ENCODE data around the gene NEURL1B.

Gene NEURL1B

DNA sequence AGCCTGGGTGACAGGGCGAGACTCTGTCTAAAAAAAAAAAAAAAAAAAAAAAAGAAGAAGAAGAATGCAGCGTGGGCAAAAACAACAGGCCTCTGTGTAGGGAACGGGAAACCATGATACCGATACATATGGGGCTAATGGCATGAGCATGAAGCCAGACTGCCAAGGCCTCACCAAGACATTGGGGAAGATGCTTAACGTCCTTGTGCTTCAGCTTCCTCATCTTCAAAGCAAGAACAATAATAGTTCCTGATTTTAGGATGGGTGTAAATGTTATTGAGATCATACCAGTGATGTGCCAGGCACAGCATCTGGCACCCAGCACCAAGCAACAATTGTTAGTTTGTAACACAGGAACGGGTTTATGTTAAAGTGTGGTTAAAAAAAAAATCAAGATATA lies 51.4 kb downstream of the NEURL1B start:
- Histone ChIP-seq H3K4me1 (ENCODE audit: control insufficient read depth, insufficient read depth, low read length) (peaks cover 9% of the 10 kb centered on the region), H3K4me3 (ENCODE audit: low read length) (no peak overlapping the region)

DNA sequence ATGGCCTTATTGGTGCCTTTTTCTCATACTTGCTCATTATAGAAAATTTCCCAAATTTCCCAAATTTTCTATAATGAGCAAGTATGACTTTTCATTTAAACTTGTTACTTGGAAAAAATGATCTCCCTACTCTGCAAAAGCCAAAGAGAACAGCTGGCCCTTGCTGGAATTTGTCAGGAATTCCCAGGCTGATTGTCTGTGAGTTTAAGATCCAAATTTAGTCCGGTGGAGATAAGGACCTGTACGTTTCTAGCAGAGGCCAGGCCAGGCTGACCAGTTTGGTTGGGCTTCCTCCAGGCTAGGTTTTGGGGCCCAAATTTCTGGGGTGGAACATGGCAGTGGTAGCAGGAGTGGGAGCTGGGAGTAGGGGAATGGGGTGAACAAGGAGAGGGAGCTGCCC lies 51.9 kb downstream of the NEURL1B start:
- no peaks in the 10 kb centered on the region for H3K36me3 ChIP-seq (ENCODE audit: control insufficient read depth, insufficient read depth, low read length, severe bottlenecking)
- H3K27me3 ChIP-seq (replicated peaks; ENCODE audit: control insufficient read depth, insufficient read depth, low read length): no peaks in the 10 kb centered on the region
- peaks cover 9% of the 10 kb centered on the region for H3K4me1 ChIP-seq (ENCODE audit: control insufficient read depth, insufficient read depth, low read length)
- no peak overlapping the region for H3K4me3 ChIP-seq (ENCODE audit: low read length)
- H3K9me3 ChIP-seq (ENCODE audit: control insufficient read depth, low read length): no peaks in the 10 kb centered on the region
- no peak overlapping the region for H3K9ac ChIP-seq (ENCODE audit: low read length)
- DNase-seq (ENCODE audit: low read depth): peak; percentile 50

More for the DNA sequence above, 51.4 kb downstream of the NEURL1B start:
- no peaks in the 10 kb centered on the region for H3K36me3 ChIP-seq (ENCODE audit: control insufficient read depth, insufficient read depth, low read length, severe bottlenecking)
- no peaks in the 10 kb centered on the region for H3K9me3 ChIP-seq (ENCODE audit: control insufficient read depth, low read length)
- no peak for DNase-seq (ENCODE audit: low read depth)
- no peaks in the 10 kb centered on the region for H3K27me3 ChIP-seq (replicated peaks; ENCODE audit: control insufficient read depth, insufficient read depth, low read length)
- no peak overlapping the region for H3K9ac ChIP-seq (ENCODE audit: low read length)

DNA sequence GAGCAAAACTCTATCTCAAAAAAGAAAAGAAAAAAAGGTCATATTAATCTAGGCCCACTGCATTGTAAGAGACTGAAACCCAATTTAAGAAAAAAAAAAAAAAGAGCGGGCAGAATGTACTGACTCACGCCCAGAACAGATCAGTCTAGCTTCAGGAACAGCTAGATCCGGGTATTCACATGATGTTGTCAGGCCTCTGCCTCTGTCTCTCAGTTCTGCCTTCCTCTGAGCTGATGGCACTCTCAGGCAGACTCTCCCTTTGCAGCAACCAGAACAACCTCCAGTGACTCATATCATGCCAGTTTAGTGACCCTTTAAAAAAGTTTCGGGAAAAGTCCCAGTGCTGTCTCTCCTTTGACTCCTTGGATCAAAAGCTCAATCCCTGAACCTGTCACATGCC lies 53.0 kb downstream of the NEURL1B start:
- DNase-seq (ENCODE audit: low read depth): no peak
- H3K4me1 ChIP-seq (ENCODE audit: control insufficient read depth, insufficient read depth, low read length): peaks cover 9% of the 10 kb centered on the region

DNA sequence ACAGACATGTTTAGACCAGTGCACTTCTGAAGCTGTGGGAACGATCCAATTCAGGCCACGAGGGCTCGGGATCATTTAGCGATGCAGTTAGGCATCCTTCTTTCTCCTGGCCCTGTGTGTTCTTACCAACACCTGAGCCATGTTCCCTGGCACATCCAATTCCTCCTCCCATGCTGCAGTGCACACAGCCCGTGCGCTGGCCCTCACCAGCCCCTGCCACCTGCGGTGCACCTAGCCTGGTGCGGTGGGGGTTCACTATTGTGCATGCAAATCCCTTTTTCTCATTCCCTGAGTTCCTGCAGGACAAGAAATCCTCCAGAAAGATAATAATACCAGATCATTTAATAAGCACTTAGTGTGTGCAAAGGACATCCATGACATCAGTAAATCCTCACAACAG lies 53.5 kb downstream of the NEURL1B start:
- DNase-seq (ENCODE audit: low read depth): no peak
- Histone ChIP-seq H3K4me3 (ENCODE audit: low read length) (no peak overlapping the region), H3K4me1 (ENCODE audit: control insufficient read depth, insufficient read depth, low read length) (peaks cover 12% of the 10 kb centered on the region)

More for the DNA sequence above, 53.0 kb downstream of the NEURL1B start:
- H3K27me3 ChIP-seq (replicated peaks; ENCODE audit: control insufficient read depth, insufficient read depth, low read length): no peaks in the 10 kb centered on the region
- no peaks in the 10 kb centered on the region for H3K9me3 ChIP-seq (ENCODE audit: control insufficient read depth, low read length)
- H3K4me3 ChIP-seq (ENCODE audit: low read length): no peak overlapping the region
- H3K9ac ChIP-seq (ENCODE audit: low read length): no peak overlapping the region
- H3K36me3 ChIP-seq (ENCODE audit: control insufficient read depth, insufficient read depth, low read length, severe bottlenecking): no peaks in the 10 kb centered on the region

DNA sequence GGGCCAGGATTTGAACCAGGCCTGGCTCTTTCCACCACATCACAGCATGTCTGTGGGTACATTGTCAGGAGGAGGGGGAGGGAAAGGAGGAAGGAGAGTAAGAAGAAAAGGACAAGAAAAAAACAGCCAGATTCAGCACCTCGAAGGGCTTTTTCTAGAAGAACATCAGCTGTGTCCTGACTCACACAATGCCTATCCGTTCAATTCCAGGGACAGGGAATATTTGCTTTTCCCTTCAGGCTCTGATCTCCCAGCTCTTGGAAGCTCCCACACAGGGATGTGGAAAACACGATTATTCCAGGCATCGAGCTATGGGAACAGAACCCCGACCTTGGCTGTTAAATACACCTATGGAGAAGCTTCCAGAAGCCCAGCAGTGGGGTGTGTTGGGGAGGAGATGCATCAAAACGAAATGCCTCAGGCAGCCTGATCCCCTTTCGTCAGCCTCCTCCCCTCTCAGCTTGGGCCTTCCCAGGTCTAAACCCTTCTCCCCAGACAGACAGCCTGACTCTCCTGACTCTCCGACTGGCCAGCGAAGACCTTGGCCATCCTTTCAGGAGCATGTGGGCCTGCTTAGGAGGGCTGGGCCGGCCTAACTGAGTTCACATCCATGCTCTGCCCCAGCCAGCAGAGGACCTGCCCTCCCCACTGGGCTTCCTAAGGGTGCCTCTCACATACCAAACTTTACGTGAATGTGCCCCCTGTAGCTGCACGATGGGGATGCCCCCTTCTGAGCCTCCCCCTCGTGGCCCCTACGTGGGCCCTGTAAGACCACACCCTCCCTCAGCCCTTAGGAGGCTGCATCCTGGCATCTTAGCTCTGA lies 54.4 kb downstream of the NEURL1B start:
- Histone ChIP-seq H3K9ac (ENCODE audit: low read length) (no peak overlapping the region), H3K4me1 (ENCODE audit: control insufficient read depth, insufficient read depth, low read length) (peaks cover 21% of the 10 kb centered on the region), H3K9me3 (ENCODE audit: control insufficient read depth, low read length) (no peaks in the 10 kb centered on the region), H3K36me3 (ENCODE audit: control insufficient read depth, insufficient read depth, low read length, severe bottlenecking) (no peaks in the 10 kb centered on the region), H3K27me3 (replicated peaks; ENCODE audit: control insufficient read depth, insufficient read depth, low read length) (no peaks in the 10 kb centered on the region), H3K4me3 (ENCODE audit: low read length) (no peak overlapping the region)
- no peak for DNase-seq (ENCODE audit: low read depth)

More for the DNA sequence above, 53.5 kb downstream of the NEURL1B start:
- H3K9ac ChIP-seq (ENCODE audit: low read length): no peak overlapping the region
- no peaks in the 10 kb centered on the region for H3K9me3 ChIP-seq (ENCODE audit: control insufficient read depth, low read length)
- H3K27me3 ChIP-seq (replicated peaks; ENCODE audit: control insufficient read depth, insufficient read depth, low read length): no peaks in the 10 kb centered on the region
- H3K36me3 ChIP-seq (ENCODE audit: control insufficient read depth, insufficient read depth, low read length, severe bottlenecking): no peaks in the 10 kb centered on the region

DNA sequence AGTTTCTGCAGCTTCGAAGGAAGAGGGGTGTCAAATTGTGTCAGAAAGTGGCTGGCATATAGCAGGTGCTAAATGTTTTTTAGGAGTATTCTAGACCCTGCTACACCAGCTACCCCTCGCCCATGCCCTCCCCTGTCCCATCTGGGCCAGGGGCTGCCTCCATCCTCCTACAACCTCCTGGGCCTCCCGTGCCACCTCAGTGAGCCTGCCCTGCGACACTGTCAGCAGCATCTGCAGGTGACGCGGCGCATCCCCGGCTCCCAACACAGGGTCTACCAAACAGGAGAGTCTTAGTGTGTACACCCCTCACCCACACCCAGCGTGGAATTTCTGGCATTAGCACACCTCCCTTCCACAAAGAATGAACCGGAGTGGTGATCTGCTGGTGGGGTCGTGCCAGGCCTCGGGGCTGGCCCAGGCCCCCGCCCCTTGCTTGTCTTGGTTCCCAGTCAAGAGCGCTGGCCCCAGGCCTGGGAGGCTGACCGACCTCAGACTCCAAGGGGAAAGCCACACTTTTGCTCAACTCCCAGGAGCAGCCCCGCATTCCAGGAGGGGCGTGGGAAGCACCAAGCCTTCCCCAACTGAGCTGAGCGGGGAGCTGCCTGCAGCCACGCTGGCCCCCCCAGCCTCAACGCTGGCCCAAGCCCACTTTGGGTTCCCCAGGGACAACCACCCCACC lies 55.2 kb downstream of the NEURL1B start:
- Histone ChIP-seq H3K9ac (ENCODE audit: low read length) (no peak overlapping the region), H3K27me3 (replicated peaks; ENCODE audit: control insufficient read depth, insufficient read depth, low read length) (peaks cover 7% of the 10 kb centered on the region), H3K9me3 (ENCODE audit: control insufficient read depth, low read length) (no peaks in the 10 kb centered on the region), H3K36me3 (ENCODE audit: control insufficient read depth, insufficient read depth, low read length, severe bottlenecking) (no peaks in the 10 kb centered on the region), H3K4me3 (ENCODE audit: low read length) (no peak overlapping the region), H3K4me1 (ENCODE audit: control insufficient read depth, insufficient read depth, low read length) (peaks cover 21% of the 10 kb centered on the region)
- no peak for DNase-seq (ENCODE audit: low read depth)

DNA sequence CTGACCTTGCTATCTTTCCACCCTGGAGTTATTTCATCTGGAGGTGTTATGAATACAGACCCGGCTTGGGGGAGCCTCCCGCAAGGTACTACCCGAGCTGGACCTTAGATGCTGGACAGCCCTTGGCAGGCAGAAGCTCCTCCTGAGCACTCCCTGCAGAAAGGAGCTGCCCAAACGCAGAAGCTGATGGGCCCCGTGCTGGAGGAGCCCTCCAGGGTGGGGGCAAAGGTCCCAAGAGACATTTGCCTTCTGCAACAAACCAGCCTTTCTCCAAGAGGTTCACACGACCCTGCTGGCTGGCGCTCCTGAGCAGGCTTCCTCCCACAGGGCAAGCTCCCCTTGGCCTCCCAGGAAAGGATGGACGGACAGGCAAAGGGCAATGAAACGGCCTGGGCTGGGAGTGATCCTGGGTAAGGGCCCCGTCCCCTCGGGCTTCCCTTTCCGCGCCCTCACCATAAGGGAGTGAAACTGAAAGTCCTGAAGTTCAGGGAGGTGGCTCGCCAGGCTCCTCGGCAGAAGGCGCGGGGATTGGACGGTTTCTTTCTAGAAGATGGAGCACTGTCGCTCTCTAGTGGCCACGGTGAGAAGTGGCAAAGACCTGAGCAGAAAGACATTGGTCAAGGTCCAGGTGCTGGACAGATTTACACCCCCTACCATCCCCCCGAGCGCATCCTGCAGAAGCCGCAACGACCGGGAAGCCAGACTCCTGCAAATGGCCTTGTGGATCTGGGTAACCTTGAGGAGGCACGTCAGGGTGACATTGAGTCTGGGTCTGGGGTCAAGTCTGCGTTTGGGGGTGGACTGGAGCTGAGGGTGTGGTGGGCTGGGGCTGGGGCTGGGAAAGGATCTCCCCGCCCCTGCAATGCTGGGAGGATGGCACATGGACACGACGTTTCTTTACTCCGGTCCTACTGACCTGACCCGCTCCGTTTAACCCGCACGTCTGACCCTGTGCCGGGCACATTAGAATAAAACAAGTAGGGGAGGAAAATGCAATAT lies 56.4 kb downstream of the NEURL1B start:
- Histone ChIP-seq H3K9ac (ENCODE audit: low read length) (peak overlapping the region; percentile 86), H3K4me1 (ENCODE audit: control insufficient read depth, insufficient read depth, low read length) (peaks cover 21% of the 10 kb centered on the region), H3K9me3 (ENCODE audit: control insufficient read depth, low read length) (no peaks in the 10 kb centered on the region), H3K36me3 (ENCODE audit: control insufficient read depth, insufficient read depth, low read length, severe bottlenecking) (no peaks in the 10 kb centered on the region), H3K4me3 (ENCODE audit: low read length) (peak overlapping the region; percentile 90), H3K27me3 (replicated peaks; ENCODE audit: control insufficient read depth, insufficient read depth, low read length) (peaks cover 14% of the 10 kb centered on the region)
- peak; percentile 96 for DNase-seq (ENCODE audit: low read depth)

DNA sequence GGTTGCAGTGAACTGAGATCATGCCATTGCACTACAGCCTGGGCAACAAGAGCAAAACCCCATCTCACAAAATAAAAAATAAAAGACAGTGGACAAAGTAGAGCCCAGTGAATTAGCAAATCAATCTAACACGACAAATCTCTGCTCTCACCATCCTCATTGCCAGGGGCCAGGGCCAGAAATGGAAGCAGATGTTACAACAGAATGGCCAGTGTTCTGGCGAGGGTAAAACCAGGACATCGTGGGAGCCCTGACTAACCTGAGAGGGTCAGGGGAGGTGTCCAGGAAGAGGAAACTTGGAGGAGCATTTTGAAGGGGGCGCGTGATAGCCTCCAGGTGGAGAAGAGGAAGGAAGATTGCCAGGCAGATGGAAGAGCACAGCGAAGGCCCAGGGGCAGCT lies 58.4 kb downstream of the NEURL1B start:
- Histone ChIP-seq H3K9me3 (ENCODE audit: control insufficient read depth, low read length) (no peaks in the 10 kb centered on the region), H3K9ac (ENCODE audit: low read length) (no peak overlapping the region), H3K36me3 (ENCODE audit: control insufficient read depth, insufficient read depth, low read length, severe bottlenecking) (no peaks in the 10 kb centered on the region), H3K4me3 (ENCODE audit: low read length) (no peak overlapping the region), H3K4me1 (ENCODE audit: control insufficient read depth, insufficient read depth, low read length) (peaks cover 21% of the 10 kb centered on the region), H3K27me3 (replicated peaks; ENCODE audit: control insufficient read depth, insufficient read depth, low read length) (peaks cover 23% of the 10 kb centered on the region)
- DNase-seq (ENCODE audit: low read depth): no peak

DNA sequence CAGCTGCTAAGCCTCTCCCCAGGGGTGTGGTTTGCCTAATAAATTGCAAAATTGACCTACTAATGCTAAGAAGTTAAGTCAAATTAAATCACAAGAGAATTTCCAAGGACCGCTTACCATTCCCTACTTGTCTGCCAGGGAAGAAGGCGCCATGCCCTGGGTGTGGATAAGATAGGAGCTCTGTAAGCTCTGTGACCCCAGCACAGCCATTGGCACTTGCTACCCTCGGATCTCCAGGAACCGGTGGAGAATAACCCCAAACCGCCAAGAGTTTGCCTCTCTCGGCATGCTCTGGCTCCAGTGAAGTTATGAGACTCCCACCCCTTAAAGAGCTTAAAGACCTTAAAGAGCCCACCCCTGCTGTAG lies 58.9 kb downstream of the NEURL1B start:
- Histone ChIP-seq H3K4me3 (ENCODE audit: low read length) (no peak overlapping the region), H3K9me3 (ENCODE audit: control insufficient read depth, low read length) (no peaks in the 10 kb centered on the region), H3K4me1 (ENCODE audit: control insufficient read depth, insufficient read depth, low read length) (peaks cover 21% of the 10 kb centered on the region), H3K36me3 (ENCODE audit: control insufficient read depth, insufficient read depth, low read length, severe bottlenecking) (no peaks in the 10 kb centered on the region), H3K9ac (ENCODE audit: low read length) (no peak overlapping the region), H3K27me3 (replicated peaks; ENCODE audit: control insufficient read depth, insufficient read depth, low read length) (peaks cover 23% of the 10 kb centered on the region)
- no peak for DNase-seq (ENCODE audit: low read depth)

DNA sequence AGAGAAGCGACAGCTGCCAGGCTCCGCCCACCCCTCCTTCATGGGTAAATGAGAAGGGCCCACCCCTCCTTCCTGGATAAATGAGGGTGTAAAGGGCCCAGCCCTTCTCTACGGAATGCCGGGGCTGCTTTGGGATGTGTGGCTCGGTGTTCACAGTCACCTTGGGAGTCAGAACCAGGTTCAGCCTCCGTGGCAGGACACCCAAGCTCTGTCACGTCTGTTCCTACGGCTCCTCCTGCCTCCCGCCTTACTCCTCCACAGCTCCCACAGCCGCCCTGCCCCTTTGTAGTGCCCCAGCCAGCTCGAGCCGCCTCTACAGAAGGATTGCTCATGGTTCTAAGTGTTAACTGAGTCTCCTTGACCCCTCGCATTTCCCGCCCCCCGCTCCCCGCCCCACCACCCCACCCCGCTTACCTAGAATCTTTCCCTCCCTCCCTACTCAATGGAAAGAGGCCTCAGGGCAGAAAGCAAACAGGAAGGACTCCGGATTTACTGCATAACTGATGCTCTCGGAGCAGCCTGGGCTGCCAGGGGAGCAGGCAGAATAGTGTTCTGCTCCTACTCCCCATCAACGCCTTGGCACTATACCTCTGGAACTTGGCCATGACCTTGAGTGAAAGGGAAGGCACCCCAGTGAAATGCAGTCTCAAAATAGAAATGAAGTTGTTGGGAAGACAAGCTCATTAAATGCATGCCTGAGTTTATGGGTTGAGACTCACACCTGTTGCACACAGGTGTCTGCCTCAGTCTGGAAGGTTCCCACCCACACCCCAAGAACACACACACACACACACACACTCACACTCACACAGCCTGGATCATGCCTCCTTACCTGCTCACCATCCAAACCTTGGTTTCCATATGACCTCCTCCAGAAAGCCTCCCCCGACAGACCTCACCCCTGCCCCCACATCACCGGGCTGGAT lies 59.6 kb downstream of the NEURL1B start:
- peaks cover 23% of the 10 kb centered on the region for H3K27me3 ChIP-seq (replicated peaks; ENCODE audit: control insufficient read depth, insufficient read depth, low read length)
- H3K36me3 ChIP-seq (ENCODE audit: control insufficient read depth, insufficient read depth, low read length, severe bottlenecking): no peaks in the 10 kb centered on the region
- no peak for DNase-seq (ENCODE audit: low read depth)
- peaks cover 21% of the 10 kb centered on the region for H3K4me1 ChIP-seq (ENCODE audit: control insufficient read depth, insufficient read depth, low read length)
- no peak overlapping the region for H3K4me3 ChIP-seq (ENCODE audit: low read length)
- no peak overlapping the region for H3K9ac ChIP-seq (ENCODE audit: low read length)
- H3K9me3 ChIP-seq (ENCODE audit: control insufficient read depth, low read length): no peaks in the 10 kb centered on the region

All from adipocyte (in vitro differentiated cells).